HG03159 (cell line): ENCODE results near the gene GINS1.

ENCODE experiments used
- ATAC-seq: cut with Tn5 transposase; IDR thresholded peaks from one replicate; pipeline ENCODE4 v1.9.1; 2021; ENCODE audit warnings: mild to moderate bottlenecking, moderate library complexity; ENCODE audit not compliant: unreplicated experiment

Gene GINS1

GRCh38 chr20:25491446-25492038, 84.1 kb downstream of the GINS1 start:
- no peak for ATAC-seq

GRCh38 chr20:25493137-25493536, 85.7 kb downstream of the GINS1 start:
- ATAC-seq: no peak

- ATAC-seq: no peak
Measured at GRCh38 chr20:25493748-25494505, 86.5 kb downstream of the GINS1 start.

GRCh38 chr20:25494506-25495188, 87.2 kb downstream of the GINS1 start:
- no peak for ATAC-seq

- ATAC-seq: no peak
Measured at GRCh38 chr20:25495189-25495824, 87.8 kb downstream of the GINS1 start.

GRCh38 chr20:25496165-25496967, 88.9 kb downstream of the GINS1 start:
- ATAC-seq: no peak

GRCh38 chr20:25496968-25497401, 89.5 kb downstream of the GINS1 start:
- ATAC-seq: no peak

- no peak for ATAC-seq
Measured at GRCh38 chr20:25497586-25498279, 90.3 kb downstream of the GINS1 start.
